ENCODE data around the gene PSAP.
"Not testable (repeated sequence)": the region's sequence is repeated elsewhere in the genome, so short reads cannot be mapped to it uniquely, and the experiment has no call there.

PSAP gene

DNA sequence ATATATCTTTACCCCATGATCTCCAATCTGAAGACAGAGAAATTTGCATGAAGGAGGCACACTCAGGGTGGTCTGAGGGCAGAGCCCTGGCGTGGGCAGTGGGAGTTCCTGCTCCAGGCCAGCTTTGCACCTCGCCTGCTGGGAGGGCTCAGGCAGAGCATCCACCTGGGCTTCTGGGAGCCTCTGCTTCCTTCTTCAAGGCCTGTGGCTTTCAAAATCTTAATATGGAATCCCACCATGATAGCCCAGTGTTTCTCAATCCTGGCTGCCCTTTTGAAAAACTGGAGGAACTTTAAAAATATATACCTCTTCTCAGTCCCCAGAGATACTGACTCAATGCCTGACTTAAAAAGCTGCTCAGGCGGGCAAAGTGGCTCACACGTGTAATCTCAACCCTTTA is 36.7 kb upstream of the PSAP start:
- Histone ChIP-seq H3K27ac (ENCODE audit: low read depth, low read length) (no peak overlapping the region), H3K9ac (ENCODE audit: low read length) (no peak overlapping the region)

DNA sequence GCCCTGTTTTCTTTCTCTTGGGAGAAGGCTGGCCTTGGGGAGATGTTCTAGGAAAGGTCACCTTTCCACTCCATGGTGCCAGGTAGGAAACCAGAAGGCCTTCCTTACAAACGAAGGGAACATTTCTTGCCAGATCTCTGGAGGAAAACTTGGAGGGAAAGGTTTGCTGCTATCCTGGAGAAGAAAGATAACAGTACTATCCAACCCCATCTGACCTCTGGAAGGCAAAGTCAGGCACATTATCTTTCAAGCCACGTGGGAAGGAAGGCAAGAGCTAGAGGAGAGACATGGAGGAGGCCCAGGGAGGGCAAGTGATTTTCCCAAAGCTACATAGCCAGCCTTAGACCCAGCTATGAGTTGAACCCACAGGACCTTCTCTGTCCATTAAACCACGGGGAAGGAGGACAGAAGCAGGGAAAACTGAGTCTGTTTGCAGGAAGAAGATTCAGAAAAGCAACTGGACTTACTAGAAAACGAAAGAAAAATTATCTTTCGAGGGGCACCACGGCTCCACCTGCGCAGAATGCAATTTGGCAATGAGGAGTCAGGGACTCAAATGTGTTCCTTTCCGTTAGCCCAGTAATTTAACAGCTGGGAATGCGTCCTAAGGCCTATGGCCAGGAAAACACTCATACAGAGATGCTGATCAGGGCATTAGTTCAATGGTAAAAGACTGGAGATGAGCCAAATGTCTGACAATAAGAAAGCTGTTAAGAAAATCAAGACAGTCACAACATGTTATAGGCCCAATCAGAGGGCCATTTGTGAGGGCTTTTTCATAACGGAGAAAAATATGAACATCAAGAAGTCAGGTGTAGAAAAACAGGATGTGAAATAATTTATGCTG is 32.0 kb upstream of the PSAP start:
- H4K20me1 ChIP-seq (ENCODE audit: low read depth, low read length) = no peaks in the 10 kb centered on the region
- H3K79me2 ChIP-seq (ENCODE audit: insufficient read depth, low read length) = no peaks in the 10 kb centered on the region
- TF ChIP-seq, protein P1, sequence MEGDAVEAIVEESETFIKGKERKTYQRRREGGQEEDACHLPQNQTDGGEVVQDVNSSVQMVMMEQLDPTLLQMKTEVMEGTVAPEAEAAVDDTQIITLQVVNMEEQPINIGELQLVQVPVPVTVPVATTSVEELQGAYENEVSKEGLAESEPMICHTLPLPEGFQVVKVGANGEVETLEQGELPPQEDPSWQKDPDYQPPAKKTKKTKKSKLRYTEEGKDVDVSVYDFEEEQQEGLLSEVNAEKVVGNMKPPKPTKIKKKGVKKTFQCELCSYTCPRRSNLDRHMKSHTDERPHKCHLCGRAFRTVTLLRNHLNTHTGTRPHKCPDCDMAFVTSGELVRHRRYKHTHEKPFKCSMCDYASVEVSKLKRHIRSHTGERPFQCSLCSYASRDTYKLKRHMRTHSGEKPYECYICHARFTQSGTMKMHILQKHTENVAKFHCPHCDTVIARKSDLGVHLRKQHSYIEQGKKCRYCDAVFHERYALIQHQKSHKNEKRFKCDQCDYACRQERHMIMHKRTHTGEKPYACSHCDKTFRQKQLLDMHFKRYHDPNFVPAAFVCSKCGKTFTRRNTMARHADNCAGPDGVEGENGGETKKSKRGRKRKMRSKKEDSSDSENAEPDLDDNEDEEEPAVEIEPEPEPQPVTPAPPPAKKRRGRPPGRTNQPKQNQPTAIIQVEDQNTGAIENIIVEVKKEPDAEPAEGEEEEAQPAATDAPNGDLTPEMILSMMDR (IDR thresholded peaks at IDR 0.05; ENCODE audit: insufficient read depth, low read length, poor library complexity, severe bottlenecking) = no peak
- no peak for TF ChIP-seq EZH2phosphoT487 (conservative IDR thresholded peaks at IDR 0.05; ENCODE audit: low read length)
- H3F3A ChIP-seq (ENCODE audit: insufficient read depth) = no peaks in the 10 kb centered on the region
- no peaks in the 10 kb centered on the region for H3K36me3 ChIP-seq (ENCODE audit: low read length)
- H3K4me3 ChIP-seq (ENCODE audit: insufficient read depth, low read length, poor library complexity, severe bottlenecking) = no peak overlapping the region
- H2AFZ ChIP-seq (ENCODE audit: low read depth, low read length, severe bottlenecking) = no peak overlapping the region
- no peak overlapping the region for H3K9ac ChIP-seq (ENCODE audit: low read length)
- no peaks in the 10 kb centered on the region for H3K9me2 ChIP-seq (replicated peaks; ENCODE audit: insufficient read depth, low read length)
- H3K9me3 ChIP-seq (ENCODE audit: insufficient read depth, low read length) = no peaks in the 10 kb centered on the region
- no peaks in the 10 kb centered on the region for H3K27me3 ChIP-seq (ENCODE audit: low read length)
- H3K4me2 ChIP-seq (ENCODE audit: low read depth, low read length, poor library complexity, severe bottlenecking) = no peak overlapping the region
- H3K27ac ChIP-seq (ENCODE audit: low read depth, low read length) = no peak overlapping the region

More for the DNA sequence above, 36.7 kb upstream of the PSAP start:
- H3K79me2 ChIP-seq (ENCODE audit: insufficient read depth, low read length) = no peaks in the 10 kb centered on the region
- no peaks in the 10 kb centered on the region for H3K36me3 ChIP-seq (ENCODE audit: low read length)
- TF ChIP-seq, protein P1 (IDR thresholded peaks at IDR 0.05; ENCODE audit: insufficient read depth, low read length, poor library complexity, severe bottlenecking) = no peak
- TF ChIP-seq EZH2phosphoT487 (conservative IDR thresholded peaks at IDR 0.05; ENCODE audit: low read length) = no peak
- H3K27me3 ChIP-seq (ENCODE audit: low read length) = no peaks in the 10 kb centered on the region
- no peaks in the 10 kb centered on the region for H3K9me3 ChIP-seq (ENCODE audit: insufficient read depth, low read length)
- no peaks in the 10 kb centered on the region for H4K20me1 ChIP-seq (ENCODE audit: low read depth, low read length)
- H3K4me2 ChIP-seq (ENCODE audit: low read depth, low read length, poor library complexity, severe bottlenecking) = no peak overlapping the region
- H3K4me3 ChIP-seq (ENCODE audit: insufficient read depth, low read length, poor library complexity, severe bottlenecking) = no peak overlapping the region
- H2AFZ ChIP-seq (ENCODE audit: low read depth, low read length, severe bottlenecking) = no peak overlapping the region
- no peaks in the 10 kb centered on the region for H3F3A ChIP-seq (ENCODE audit: insufficient read depth)
- no peaks in the 10 kb centered on the region for H3K9me2 ChIP-seq (replicated peaks; ENCODE audit: insufficient read depth, low read length)

DNA sequence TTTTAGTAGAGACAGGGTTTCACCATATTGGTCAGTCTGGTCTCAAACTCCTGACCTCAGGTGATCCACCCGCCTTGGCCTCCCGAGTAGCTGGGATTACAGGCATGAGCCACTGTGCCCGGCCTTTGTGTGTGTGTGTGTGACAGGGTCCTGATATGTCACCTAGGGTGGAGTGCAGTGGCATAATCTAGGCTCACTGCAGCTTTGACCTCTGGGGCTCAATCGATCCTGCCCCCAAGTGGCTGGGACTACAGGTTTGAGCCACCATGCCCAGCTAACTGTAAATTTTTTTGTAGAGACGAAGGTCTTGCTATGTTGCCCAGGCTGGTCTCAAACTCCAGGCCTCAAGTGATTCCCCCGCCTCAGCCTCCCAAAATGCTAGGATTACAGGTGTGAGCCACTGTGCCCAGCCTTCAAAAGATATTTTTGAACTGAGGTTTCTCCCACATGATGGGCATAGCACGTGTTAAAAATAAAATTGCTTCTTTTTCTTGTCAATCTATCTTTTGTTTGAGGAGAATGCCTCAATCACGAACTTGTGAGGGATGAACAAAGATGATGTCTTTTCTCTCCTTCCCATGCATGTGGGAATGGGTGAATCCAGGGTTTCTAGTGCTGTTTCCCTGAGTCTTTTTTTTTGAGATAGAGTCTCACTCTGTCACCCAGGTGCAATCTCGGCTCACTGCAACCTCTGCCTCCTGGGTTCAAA is 30.8 kb upstream of the PSAP start:
- Histone ChIP-seq H3K4me3 (ENCODE audit: insufficient read depth, low read length, poor library complexity, severe bottlenecking) (no peak overlapping the region), H2AFZ (ENCODE audit: low read depth, low read length, severe bottlenecking) (no peak overlapping the region), H3K36me3 (ENCODE audit: low read length) (no peaks in the 10 kb centered on the region), H3F3A (ENCODE audit: insufficient read depth) (no peaks in the 10 kb centered on the region), H3K4me2 (ENCODE audit: low read depth, low read length, poor library complexity, severe bottlenecking) (no peak overlapping the region), H3K27me3 (ENCODE audit: low read length) (no peaks in the 10 kb centered on the region), H3K79me2 (ENCODE audit: insufficient read depth, low read length) (no peaks in the 10 kb centered on the region), H3K9me2 (replicated peaks; ENCODE audit: insufficient read depth, low read length) (no peaks in the 10 kb centered on the region), H4K20me1 (ENCODE audit: low read depth, low read length) (no peaks in the 10 kb centered on the region), H3K9me3 (ENCODE audit: insufficient read depth, low read length) (no peaks in the 10 kb centered on the region), H3K27ac (ENCODE audit: low read depth, low read length) (no peak overlapping the region), H3K9ac (ENCODE audit: low read length) (no peak overlapping the region)
- TF ChIP-seq, protein P1 (IDR thresholded peaks at IDR 0.05; ENCODE audit: insufficient read depth, low read length, poor library complexity, severe bottlenecking) = no peak
- no peak for TF ChIP-seq EZH2phosphoT487 (conservative IDR thresholded peaks at IDR 0.05; ENCODE audit: low read length)

DNA sequence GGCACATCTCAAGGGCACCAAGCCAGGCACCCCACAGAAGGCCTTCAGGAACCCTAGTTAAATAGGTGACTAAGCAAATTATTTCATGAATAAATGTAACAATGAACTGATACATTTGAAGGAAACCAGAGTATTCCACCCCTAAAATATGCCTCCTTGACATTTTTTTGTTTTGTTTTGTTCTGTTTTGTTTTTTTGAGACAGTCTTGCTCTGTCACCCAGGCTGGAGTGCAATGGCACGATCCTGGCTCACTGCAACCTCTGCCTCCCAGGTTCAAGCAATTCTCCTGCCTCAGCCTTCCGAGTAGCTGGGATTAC is 30.2 kb upstream of the PSAP start:
- H4K20me1 ChIP-seq (ENCODE audit: low read depth, low read length); H3K9ac ChIP-seq (ENCODE audit: low read length); H3K4me2 ChIP-seq (ENCODE audit: low read depth, low read length, poor library complexity, severe bottlenecking); H3K79me2 ChIP-seq (ENCODE audit: insufficient read depth, low read length); H3K36me3 ChIP-seq (ENCODE audit: low read length); H3K27ac ChIP-seq (ENCODE audit: low read depth, low read length); H3K9me2 ChIP-seq (replicated peaks; ENCODE audit: insufficient read depth, low read length); H3K4me3 ChIP-seq (ENCODE audit: insufficient read depth, low read length, poor library complexity, severe bottlenecking); H2AFZ ChIP-seq (ENCODE audit: low read depth, low read length, severe bottlenecking); H3K9me3 ChIP-seq (ENCODE audit: insufficient read depth, low read length); H3K27me3 ChIP-seq (ENCODE audit: low read length); H3F3A ChIP-seq (ENCODE audit: insufficient read depth): not testable (repeated sequence)

All from SU-DHL-6 (cell line).